Activated CD4-positive, alpha-beta memory T cell treated with anti-CD3 and anti-CD28 coated beads for 36 hours (primary cell): ENCODE measurements around the gene GLRA3. TPM values are rescaled to one million over a fixed set of nuclear protein-coding genes. Genes with fewer than 3 reads are reported as not detected.
"Not testable (repeated sequence)": the region's sequence is repeated elsewhere in the genome, so short reads cannot be mapped to it uniquely, and the experiment has no call there.

ENCODE experiments used
- CTCF ChIA-PET: fragments of 350-600 bp; sonication (Branson Sonifier 250); formaldehyde crosslinking; loops from one replicate; lab custom pipeline; 2021; ENCODE audit warnings: antibody characterized with exemption, inconsistent platforms; lab: Charles Lee
- POLR2A ChIA-PET: fragments of 350-600 bp; sonication (Branson Sonifier 250); formaldehyde crosslinking; loops from one replicate; lab custom pipeline; 2021; ENCODE audit warnings: antibody characterized with exemption; lab: Charles Lee
- DNase-seq: peaks from one replicate; pipeline ENCODE4 v3.0.0-alpha.2; 2020
- H3K27ac Mint-ChIP-seq: one replicate; pipeline ENCODE4 v1.8.0; 2021; ENCODE audit warnings: mixed read lengths
- H3K27me3 Mint-ChIP-seq: one replicate; pipeline ENCODE4 v1.8.0; 2021; ENCODE audit warnings: mixed read lengths
- H3K36me3 Mint-ChIP-seq: one replicate; pipeline ENCODE4 v1.8.0; 2021; ENCODE audit warnings: mixed read lengths
- H3K4me1 Mint-ChIP-seq: one replicate; pipeline ENCODE4 v1.8.0; 2021; ENCODE audit warnings: low read depth, mixed read lengths
- H3K4me3 Mint-ChIP-seq: one replicate; pipeline ENCODE4 v1.8.0; 2021; ENCODE audit warnings: mild to moderate bottlenecking, mixed read lengths
- H3K9me3 Mint-ChIP-seq: one replicate; pipeline ENCODE4 v1.8.0; 2021; ENCODE audit warnings: mixed read lengths
- intact Hi-C: fragments of 100-400 bp; cut with micrococcal nuclease; formaldehyde crosslinking; loops from one replicate; pipeline ENCODE4 v1.15.1; 2023
- total RNA-seq, 2 experiments: library from RNA; stranded (reverse); gene quantifications; one replicate each; pipeline ENCODE4 v1.2.3, GENCODE V29; 2021

GLRA3 gene
- total RNA-seq: not detected

DNA sequence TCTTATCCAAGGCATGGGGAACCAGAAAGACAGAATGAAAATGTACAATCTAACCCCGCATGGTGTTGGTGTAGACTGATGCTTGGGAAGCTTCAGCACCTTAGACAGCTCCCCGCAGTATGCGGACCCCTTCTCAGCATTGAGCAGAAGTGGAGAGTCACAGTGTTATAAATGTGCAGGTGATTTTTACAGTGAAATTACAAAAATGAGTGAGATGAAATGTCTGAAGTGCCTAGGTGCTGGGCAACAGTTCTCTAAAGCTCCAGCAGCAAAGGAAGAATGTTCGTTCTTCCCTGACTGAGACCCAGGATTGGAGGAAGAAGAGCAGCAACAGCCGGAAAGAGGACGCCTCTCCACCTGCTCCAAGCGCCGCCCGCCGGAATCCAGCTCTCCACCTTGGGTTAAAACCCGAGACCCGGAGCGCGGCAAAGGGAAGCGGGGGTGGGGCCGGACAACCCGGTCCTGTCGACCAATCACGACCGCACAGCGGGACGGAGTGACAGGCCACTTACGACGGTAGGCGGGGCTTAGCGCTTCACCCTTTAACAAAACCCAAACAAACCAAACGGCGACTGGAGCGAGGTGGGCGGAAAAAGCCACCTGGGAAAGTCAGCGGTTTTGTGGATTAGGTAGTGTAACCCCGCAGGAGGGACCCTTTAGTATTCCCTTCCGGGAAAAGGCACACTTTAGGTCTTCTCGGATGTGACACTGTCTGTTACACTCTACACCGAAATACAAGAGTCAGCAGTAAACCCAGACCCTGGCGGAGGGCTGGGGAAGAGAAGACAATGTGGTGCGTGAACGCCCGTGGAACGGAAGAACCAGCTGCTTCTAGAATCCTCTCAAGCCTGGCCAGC is at the start of gene GLRA3:
Gene GLRA3, minus strand, starts transcription at position 403 of the 857 bp plus-strand sequence. CDS start 436 bp downstream, outside the sequence.
- Mint-ChIP-seq H3K4me1 (peaks cover 3% of the 10 kb centered on the region), H3K9me3 (peaks cover 4% of the 10 kb centered on the region), H3K27me3 (peaks cover 10% of the 10 kb centered on the region), H3K36me3 (no peaks in the 10 kb centered on the region), H3K4me3 (no peak within 1 kb of the TSS), H3K27ac (no peak within 1 kb of the TSS)
- CTCF ChIA-PET: no interaction called here
- DNase-seq: no peak
- intact Hi-C loops: no loop called here
- POLR2A ChIA-PET: no interaction called here

DNA sequence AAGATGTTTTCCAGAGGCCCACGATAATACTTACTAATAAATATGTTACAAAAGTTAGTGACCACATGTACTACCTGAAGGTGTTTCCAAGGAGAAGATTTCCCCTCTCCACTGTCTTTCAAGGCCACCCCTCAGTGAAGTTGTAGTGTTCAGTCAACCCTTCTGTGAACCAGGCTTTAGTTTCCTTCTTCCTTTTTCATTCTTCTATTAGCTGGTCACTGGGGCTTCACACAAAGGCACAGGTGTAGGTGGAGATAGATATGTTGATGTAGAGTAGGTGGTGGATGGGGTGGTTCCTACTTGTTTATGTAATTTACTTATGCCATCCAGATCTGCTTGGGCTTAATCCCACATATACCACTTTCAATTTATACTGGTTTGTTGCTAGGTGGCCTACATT is 45.9 kb upstream of the GLRA3 start:
- Mint-ChIP-seq H3K9me3 (peaks cover 4% of the 10 kb centered on the region), H3K27ac (no peak overlapping the region), H3K27me3 (no peaks in the 10 kb centered on the region), H3K4me3 (no peak overlapping the region), H3K4me1 (no peaks in the 10 kb centered on the region), H3K36me3 (no peaks in the 10 kb centered on the region)
- CTCF ChIA-PET: no interaction called here
- intact Hi-C loops: no loop called here
- POLR2A ChIA-PET: no interaction called here
- no peak for DNase-seq

DNA sequence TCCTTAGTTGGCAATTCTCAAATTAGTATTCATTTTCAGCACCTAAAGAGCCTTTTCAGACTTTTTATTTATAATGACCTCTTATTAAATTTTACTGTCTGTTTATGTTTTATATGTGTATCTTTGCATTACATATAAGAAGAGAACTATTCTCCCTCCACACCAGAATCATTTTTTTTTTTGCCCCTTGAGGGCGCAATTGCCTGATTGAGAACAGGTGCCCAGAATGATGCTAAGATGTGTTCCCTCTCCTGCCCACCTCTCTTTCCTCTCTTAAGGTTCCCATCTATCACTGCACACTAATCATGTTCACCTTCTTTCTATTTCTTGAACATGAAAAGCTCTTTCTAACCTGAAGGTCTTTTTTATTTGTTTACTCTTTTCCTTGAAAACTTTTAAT is 44.9 kb upstream of the GLRA3 start:
- Mint-ChIP-seq H3K27ac (no peak overlapping the region), H3K27me3 (no peaks in the 10 kb centered on the region), H3K9me3 (peaks cover 5% of the 10 kb centered on the region), H3K4me3 (no peak overlapping the region), H3K4me1 (no peaks in the 10 kb centered on the region), H3K36me3 (no peaks in the 10 kb centered on the region)
- ChIA-PET CTCF (no interaction called here), POLR2A (no interaction called here)
- DNase-seq: no peak
- intact Hi-C loops: no loop called here

DNA sequence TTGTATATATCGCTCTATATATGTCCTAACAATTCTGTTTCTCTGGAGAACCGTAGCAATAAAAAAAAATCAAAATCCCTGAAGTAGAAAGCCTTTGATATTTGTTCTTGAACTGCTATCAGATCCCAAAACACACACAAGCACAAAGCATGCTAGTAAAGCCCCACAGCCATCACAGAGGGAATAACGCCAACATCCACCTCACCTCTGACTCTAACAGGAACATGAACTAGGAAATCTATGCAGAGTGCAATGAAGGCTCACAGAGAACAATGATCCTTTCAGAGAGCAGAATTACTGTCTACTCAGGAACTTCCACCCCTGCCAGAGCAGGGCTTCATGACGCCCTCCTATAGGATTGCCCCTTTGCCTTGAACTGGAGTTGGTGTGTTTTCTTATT is 44.1 kb upstream of the GLRA3 start:
- CTCF ChIA-PET, H3K9me3 Mint-ChIP-seq, H3K27ac Mint-ChIP-seq, H3K27me3 Mint-ChIP-seq, DNase-seq, H3K4me1 Mint-ChIP-seq, POLR2A ChIA-PET, H3K36me3 Mint-ChIP-seq, H3K4me3 Mint-ChIP-seq, intact Hi-C loops: not testable (repeated sequence)

DNA sequence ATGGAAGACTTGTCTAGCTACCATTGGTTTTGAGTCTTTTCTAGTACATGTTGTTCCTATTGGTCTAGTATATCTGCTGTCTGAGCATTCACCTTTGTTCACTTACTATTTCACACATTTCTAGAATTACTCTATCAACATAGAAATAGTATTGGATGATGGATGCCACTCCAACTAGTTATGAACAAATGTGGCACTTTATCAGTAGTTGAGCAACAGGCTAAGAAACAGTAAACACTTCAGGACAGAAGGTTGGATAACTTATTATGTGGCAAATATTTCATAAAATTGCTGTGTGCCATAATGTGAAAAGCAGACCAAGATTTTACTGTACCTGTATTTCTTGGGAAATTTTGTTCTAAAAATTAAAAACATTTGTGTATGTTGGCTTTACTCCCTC is 42.4 kb upstream of the GLRA3 start:
- Mint-ChIP-seq H3K27me3 (no peaks in the 10 kb centered on the region), H3K4me1 (no peaks in the 10 kb centered on the region), H3K27ac (no peak overlapping the region), H3K4me3 (no peak overlapping the region), H3K9me3 (peaks cover 5% of the 10 kb centered on the region), H3K36me3 (no peaks in the 10 kb centered on the region)
- intact Hi-C loops: no loop called here
- no peak for DNase-seq
- ChIA-PET CTCF (no interaction called here), POLR2A (no interaction called here)

DNA sequence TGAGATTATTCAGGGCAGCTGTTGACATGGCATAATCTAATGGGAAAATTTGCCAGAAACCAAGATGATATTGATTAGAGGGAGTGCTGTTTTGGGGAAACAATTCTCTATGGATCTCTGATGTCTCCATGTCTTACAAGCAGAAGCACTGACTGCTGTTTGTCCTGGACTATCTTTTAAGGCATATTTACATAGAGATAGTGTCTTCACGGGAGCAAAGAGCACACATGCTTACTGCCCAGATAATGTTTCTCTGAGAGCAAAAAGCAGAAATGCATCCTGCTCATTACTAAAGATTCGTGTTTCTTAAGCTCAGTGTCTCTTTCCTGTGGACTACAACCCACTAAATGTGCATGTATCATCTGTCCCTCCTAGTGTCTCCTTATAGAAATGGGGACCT is 41.3 kb upstream of the GLRA3 start:
- Mint-ChIP-seq H3K4me3 (no peak overlapping the region), H3K9me3 (peaks cover 3% of the 10 kb centered on the region), H3K36me3 (no peaks in the 10 kb centered on the region), H3K4me1 (no peaks in the 10 kb centered on the region), H3K27me3 (no peaks in the 10 kb centered on the region), H3K27ac (no peak overlapping the region)
- POLR2A ChIA-PET: no interaction called here
- intact Hi-C loops: no loop called here
- CTCF ChIA-PET: no interaction called here
- DNase-seq: no peak

DNA sequence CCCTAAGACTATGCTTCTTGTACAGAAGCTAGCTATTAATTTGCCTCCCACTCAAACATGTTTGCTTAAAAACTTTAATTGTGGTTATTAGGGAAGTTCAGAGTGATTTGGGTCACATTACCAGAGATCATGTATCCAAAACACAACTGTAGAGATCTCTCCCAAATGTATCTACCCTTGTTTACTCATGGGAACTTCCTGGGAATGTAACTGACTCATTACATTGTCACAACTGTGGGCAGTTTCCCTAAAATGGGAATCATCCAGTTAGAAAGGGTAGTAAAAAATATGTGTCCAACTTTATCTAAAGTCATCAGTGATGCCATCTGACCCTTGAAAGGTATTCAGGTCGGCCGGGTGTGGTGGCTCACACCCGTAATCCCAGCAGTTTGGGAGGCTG is 40.3 kb upstream of the GLRA3 start:
- Mint-ChIP-seq H3K9me3 (peaks cover 3% of the 10 kb centered on the region), H3K4me1 (no peaks in the 10 kb centered on the region), H3K36me3 (no peaks in the 10 kb centered on the region), H3K4me3 (no peak overlapping the region), H3K27ac (no peak overlapping the region), H3K27me3 (no peaks in the 10 kb centered on the region)
- ChIA-PET CTCF (no interaction called here), POLR2A (no interaction called here)
- intact Hi-C loops: no loop called here
- no peak for DNase-seq

DNA sequence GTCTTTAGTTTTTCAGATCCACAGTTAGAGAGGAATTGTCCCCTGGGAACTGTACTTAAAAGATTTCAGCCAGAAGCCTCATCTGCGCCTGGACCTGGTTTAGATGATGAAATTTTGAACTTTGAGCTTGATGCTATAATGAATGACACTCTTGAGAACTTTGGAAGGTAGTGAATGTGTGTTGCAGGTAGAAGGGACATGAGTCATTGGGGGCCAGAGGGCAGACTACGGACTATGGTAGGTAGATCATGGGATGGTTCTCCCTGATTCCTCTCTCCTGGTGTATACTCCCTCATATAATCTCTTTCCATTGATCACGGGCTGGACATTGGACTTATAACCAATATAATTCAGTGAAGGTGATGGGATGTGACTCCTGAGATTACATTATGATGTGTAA is 38.9 kb upstream of the GLRA3 start:
- no peak overlapping the region for H3K4me3 Mint-ChIP-seq
- CTCF ChIA-PET: no interaction called here

DNA sequence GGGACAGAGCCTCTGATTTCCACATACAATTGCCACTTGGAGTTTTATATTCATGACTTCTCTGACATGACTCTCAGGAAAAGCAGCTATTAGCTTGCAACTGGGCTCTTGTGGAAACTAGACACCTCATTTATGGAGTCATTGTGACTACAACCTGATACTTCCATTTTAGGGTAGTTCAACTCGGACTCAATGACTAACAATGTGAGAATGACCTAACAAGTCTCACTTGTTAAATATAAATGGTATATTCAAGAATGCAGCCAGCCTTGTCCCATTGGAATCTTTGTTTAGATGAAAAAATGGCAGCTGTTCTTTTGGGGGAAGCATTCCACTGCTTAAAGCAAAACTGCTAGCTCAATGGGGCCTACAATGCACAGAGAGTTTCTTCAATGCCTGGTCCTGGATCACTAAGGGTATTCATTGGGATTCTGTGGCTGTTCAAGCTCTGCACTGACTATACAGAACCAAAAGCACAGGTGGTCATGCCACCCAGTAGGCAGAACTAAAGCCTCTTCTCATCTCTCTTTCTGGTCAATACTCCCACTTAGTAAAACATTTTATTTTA is 36.5 kb upstream of the GLRA3 start:
- Mint-ChIP-seq H3K27ac (no peak overlapping the region), H3K9me3 (peaks cover 9% of the 10 kb centered on the region), H3K27me3 (no peaks in the 10 kb centered on the region), H3K36me3 (no peaks in the 10 kb centered on the region), H3K4me3 (no peak overlapping the region), H3K4me1 (no peaks in the 10 kb centered on the region)
- ChIA-PET POLR2A (no interaction called here), CTCF (no interaction called here)
- intact Hi-C loops: no loop called here
- DNase-seq: no peak

More for the DNA sequence above, 38.9 kb upstream of the GLRA3 start:
- no peak for DNase-seq
- Mint-ChIP-seq H3K27ac (no peak overlapping the region), H3K27me3 (no peaks in the 10 kb centered on the region), H3K4me1 (no peaks in the 10 kb centered on the region), H3K36me3 (no peaks in the 10 kb centered on the region), H3K9me3 (peaks cover 3% of the 10 kb centered on the region)
- POLR2A ChIA-PET: no interaction called here
- intact Hi-C loops: no loop called here

DNA sequence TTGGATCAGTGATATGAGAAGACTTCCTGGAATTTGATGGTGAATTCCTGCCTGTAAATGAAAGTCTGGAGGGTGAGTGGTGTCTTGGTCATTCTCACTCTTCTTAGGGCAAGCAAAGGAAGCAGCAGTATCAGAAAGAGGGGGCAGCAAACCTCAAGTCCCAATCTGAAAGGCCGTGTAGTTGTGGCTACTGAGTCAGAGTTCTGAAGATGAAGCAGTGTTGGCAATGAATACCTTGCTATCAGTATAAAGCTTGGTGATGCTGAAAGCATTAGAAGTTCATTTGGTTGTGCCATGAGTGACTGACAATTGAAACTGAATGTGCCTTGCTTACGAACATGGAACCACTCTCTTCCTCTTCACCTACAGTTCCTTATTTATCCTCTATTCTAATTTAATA is 35.0 kb upstream of the GLRA3 start:
- H3K4me1 Mint-ChIP-seq: no peaks in the 10 kb centered on the region
- POLR2A ChIA-PET: no interaction called here
- H3K4me3 Mint-ChIP-seq: no peak overlapping the region
- H3K36me3 Mint-ChIP-seq: no peaks in the 10 kb centered on the region
- no peak overlapping the region for H3K27ac Mint-ChIP-seq
- intact Hi-C loops: no loop called here
- CTCF ChIA-PET: no interaction called here
- H3K9me3 Mint-ChIP-seq: peaks cover 9% of the 10 kb centered on the region
- no peak for DNase-seq
- H3K27me3 Mint-ChIP-seq: no peaks in the 10 kb centered on the region

DNA sequence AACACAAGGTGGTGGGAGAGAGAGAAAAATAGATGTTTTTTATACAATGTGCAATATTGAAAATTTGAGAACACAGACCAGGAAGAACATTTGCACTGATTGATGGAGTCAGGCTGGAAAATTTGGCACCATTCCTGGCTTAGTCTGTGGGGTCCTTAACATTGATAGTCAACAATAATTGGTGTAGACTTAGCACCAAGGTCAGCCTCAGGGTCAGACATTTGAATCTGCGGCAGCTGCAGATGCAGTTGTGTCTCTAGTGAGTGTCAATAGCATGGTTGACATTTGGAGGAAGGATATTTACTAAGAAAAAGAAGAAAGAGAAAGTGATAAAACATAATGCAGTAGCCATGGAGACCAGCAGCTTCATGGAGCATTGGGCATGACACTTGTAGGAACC is 31.5 kb upstream of the GLRA3 start:
- Mint-ChIP-seq H3K9me3 (peaks cover 6% of the 10 kb centered on the region), H3K36me3 (no peaks in the 10 kb centered on the region), H3K27ac (no peak overlapping the region), H3K27me3 (no peaks in the 10 kb centered on the region), H3K4me1 (no peaks in the 10 kb centered on the region), H3K4me3 (no peak overlapping the region)
- CTCF ChIA-PET: interaction anchor here (0.6 kb wide), 1 partner anchor 297 kb away, joined by 3 read pairs; no protein-coding TSS in a partner anchor
- intact Hi-C loops: no loop called here
- no peak for DNase-seq
- POLR2A ChIA-PET: no interaction called here

DNA sequence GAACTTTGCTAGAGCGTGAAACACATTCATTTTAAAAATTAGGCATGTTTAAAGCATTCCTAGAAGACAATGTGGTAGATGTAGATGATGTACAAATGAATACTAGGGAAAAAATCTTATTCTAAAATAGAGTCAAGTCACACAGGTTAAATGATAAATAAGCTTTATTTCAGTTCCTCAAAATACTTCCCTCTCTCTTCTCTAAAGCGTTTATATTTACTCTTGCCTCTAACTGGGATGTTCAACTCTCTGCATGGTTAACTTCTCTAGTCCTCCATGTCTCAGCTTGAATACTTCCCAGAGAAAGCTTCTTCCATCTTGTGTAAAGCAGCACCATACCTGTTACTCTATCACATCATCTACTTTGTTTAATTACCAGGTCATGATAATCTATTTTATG is 30.9 kb upstream of the GLRA3 start:
- H3K36me3 Mint-ChIP-seq: no peaks in the 10 kb centered on the region
- intact Hi-C loops: no loop called here
- no peak for DNase-seq
- H3K9me3 Mint-ChIP-seq: peaks cover 6% of the 10 kb centered on the region
- no peak overlapping the region for H3K27ac Mint-ChIP-seq
- ChIA-PET CTCF (no interaction called here), POLR2A (no interaction called here)
- no peaks in the 10 kb centered on the region for H3K4me1 Mint-ChIP-seq
- H3K4me3 Mint-ChIP-seq: no peak overlapping the region
- no peaks in the 10 kb centered on the region for H3K27me3 Mint-ChIP-seq
